Measurements from ENCODE around the gene DYRK1A. TPM values are rescaled to one million over a fixed set of nuclear protein-coding genes. Genes with fewer than 3 reads are reported as not detected.

The DYRK1A gene
- total RNA-seq, 6 experiments from 2014 or later = 35.8 to 47.3 (median 42.5) TPM

DNA sequence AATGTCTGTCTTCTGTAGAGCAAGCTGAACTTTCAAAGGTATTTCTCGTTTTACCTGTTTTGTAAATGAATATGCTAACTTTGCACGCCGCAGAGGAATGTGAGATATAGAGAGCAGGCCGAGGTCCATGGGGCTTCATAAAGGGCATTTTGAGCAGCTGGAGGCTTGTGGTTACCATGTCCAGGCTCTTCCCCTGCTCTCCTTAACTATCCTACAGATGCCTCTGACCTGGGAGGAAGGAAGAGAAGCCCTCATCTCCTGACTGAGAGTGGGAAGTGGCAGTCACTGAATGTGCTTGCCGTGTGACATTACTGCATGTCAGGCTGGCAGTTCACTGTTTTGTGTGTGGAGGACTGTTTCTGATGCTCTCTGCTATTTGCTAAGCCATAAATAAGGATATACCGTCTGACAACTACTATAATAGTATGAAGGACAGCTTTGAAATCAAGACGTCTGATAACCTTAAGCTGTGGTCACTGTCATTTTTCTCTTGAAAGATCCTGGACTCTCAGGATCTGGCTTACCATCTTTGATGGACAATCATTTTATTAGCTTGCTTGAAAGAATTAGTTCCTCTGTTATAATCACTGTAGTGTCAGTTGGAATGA lies 92.2 kb downstream of the DYRK1A start:
- peaks cover 91% of the 10 kb centered on the region for H3K4me1 Mint-ChIP-seq (ENCODE audit: low read depth)
- no peak for DNase-seq
- no peaks in the 10 kb centered on the region; the same call in 1 of the 2 replicates for H3K36me3 Mint-ChIP-seq (ENCODE audit: low read depth)
- no peaks in the 10 kb centered on the region for H3K9me3 Mint-ChIP-seq
- H3K4me3 Mint-ChIP-seq = no peak overlapping the region; the same call in 1 of the 2 replicates
- peaks cover 5% of the 10 kb centered on the region; the same call in 1 of the 2 replicates for H3K27me3 Mint-ChIP-seq (ENCODE audit: insufficient read depth)
- H3K27ac Mint-ChIP-seq = peak overlapping the region; percentile 64
- TF ChIP-seq, protein P1, sequence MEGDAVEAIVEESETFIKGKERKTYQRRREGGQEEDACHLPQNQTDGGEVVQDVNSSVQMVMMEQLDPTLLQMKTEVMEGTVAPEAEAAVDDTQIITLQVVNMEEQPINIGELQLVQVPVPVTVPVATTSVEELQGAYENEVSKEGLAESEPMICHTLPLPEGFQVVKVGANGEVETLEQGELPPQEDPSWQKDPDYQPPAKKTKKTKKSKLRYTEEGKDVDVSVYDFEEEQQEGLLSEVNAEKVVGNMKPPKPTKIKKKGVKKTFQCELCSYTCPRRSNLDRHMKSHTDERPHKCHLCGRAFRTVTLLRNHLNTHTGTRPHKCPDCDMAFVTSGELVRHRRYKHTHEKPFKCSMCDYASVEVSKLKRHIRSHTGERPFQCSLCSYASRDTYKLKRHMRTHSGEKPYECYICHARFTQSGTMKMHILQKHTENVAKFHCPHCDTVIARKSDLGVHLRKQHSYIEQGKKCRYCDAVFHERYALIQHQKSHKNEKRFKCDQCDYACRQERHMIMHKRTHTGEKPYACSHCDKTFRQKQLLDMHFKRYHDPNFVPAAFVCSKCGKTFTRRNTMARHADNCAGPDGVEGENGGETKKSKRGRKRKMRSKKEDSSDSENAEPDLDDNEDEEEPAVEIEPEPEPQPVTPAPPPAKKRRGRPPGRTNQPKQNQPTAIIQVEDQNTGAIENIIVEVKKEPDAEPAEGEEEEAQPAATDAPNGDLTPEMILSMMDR (IDR thresholded peaks at IDR 0.05) = no peak

GRCh38 chr21:37459575-37459974 lies 93.0 kb downstream of the DYRK1A start:
- Mint-ChIP-seq H3K27me3 (ENCODE audit: insufficient read depth) (peaks cover 4% of the 10 kb centered on the region; the same call in 1 of the 2 replicates), H3K27ac (peak overlapping the region; percentile 64), H3K9me3 (no peaks in the 10 kb centered on the region), H3K4me1 (ENCODE audit: low read depth) (peaks cover 91% of the 10 kb centered on the region), H3K4me3 (peak overlapping the region; percentile 74), H3K36me3 (ENCODE audit: low read depth) (no peaks in the 10 kb centered on the region; the same call in 1 of the 2 replicates)
- DNase-seq = peak; percentile 57
- TF ChIP-seq, protein P1 (IDR thresholded peaks at IDR 0.05) = no peak

DNA sequence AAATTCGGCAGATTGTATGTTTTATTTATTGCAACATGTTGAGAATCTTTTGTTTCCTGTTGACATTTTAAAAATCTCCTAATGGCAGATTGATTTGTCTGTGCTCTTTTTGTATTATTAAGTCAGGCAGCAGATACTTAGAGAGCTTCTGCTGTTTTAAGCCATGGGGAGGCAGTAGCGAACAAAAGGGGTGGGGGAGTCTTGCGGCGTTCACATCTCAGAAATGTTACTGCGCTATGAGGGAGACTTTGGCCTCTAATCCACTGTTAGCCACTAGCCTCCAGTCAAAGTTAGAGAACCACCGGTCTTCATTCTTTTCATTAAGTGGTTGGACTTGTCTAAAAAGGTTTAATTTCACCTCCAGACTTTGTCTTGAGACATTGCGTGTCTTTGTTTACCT lies 93.6 kb downstream of the DYRK1A start:
- Mint-ChIP-seq H3K4me1 (ENCODE audit: low read depth) (peaks cover 90% of the 10 kb centered on the region), H3K27ac (peak overlapping the region; percentile 43), H3K36me3 (ENCODE audit: low read depth) (no peaks in the 10 kb centered on the region; the same call in 1 of the 2 replicates), H3K4me3 (no peak overlapping the region), H3K9me3 (no peaks in the 10 kb centered on the region), H3K27me3 (ENCODE audit: insufficient read depth) (peaks cover 2% of the 10 kb centered on the region; the same call in 1 of the 2 replicates)
- no peak for DNase-seq
- TF ChIP-seq, protein P1 (IDR thresholded peaks at IDR 0.05) = no peak

GRCh38 chr21:37461479-37461878 lies 94.9 kb downstream of the DYRK1A start:
- H3K27ac Mint-ChIP-seq = peak overlapping the region; percentile 4; the same call in 1 of the 2 replicates

GRCh38 chr21:37462087-37462861 lies 95.7 kb downstream of the DYRK1A start:
- TF ChIP-seq, protein P1 (IDR thresholded peaks at IDR 0.05) = no peak
- peaks cover 2% of the 10 kb centered on the region; the same call in 1 of the 2 replicates for H3K27me3 Mint-ChIP-seq (ENCODE audit: insufficient read depth)
- peaks cover 7% of the 10 kb centered on the region for H3K36me3 Mint-ChIP-seq (ENCODE audit: low read depth)
- no peak for DNase-seq
- H3K4me3 Mint-ChIP-seq = peak overlapping the region; percentile 78; the same call in 1 of the 2 replicates
- peaks cover 84% of the 10 kb centered on the region for H3K4me1 Mint-ChIP-seq (ENCODE audit: low read depth)
- peak overlapping the region; percentile 71 for H3K27ac Mint-ChIP-seq
- no peaks in the 10 kb centered on the region for H3K9me3 Mint-ChIP-seq

More at GRCh38 chr21:37461479-37461878, 94.9 kb downstream of the DYRK1A start:
- no peak for DNase-seq
- H3K4me3 Mint-ChIP-seq = peak overlapping the region; percentile 41
- TF ChIP-seq, protein P1 (IDR thresholded peaks at IDR 0.05) = no peak
- peaks cover 4% of the 10 kb centered on the region; the same call in 1 of the 2 replicates for H3K36me3 Mint-ChIP-seq (ENCODE audit: low read depth)
- no peaks in the 10 kb centered on the region for H3K9me3 Mint-ChIP-seq
- H3K4me1 Mint-ChIP-seq (ENCODE audit: low read depth) = peaks cover 83% of the 10 kb centered on the region
- peaks cover 2% of the 10 kb centered on the region; the same call in 1 of the 2 replicates for H3K27me3 Mint-ChIP-seq (ENCODE audit: insufficient read depth)

All from HFFc6 (cell line).